A673 (cell line): ENCODE measurements around the gene SUPT3H.

Experiments used
- CTCF ChIP-seq: fragments of 300-800, 200-600 bp; sonication (generic); conservative IDR thresholded peaks from 2 replicates; pipeline ENCODE4 v1.5.1; 2017; ENCODE audit warnings: low read depth, mild to moderate bottlenecking, antibody characterized with exemption, low read length, moderate library complexity, mixed read lengths
- EZH2 ChIP-seq: fragments of 200-600 bp; sonication (generic); IDR thresholded peaks from 2 replicates; pipeline ENCODE4 v1.6.1; 2017; ENCODE audit warnings: borderline replicate concordance, low read depth, mild to moderate bottlenecking, mixed read lengths, antibody characterized with exemption, low read length; ENCODE audit not compliant: poor library complexity, severe bottlenecking

GRCh38 chr6:44795326-44795725 is 582.4 kb downstream of the SUPT3H start:
- TF ChIP-seq CTCF = no peak
- no peak for TF ChIP-seq EZH2
